MM.1S (cell line): ENCODE measurements around the gene TTLL9.

Experiments
- EZH2 ChIP-seq: fragments of 300-600 bp; sonication (generic); optimal IDR thresholded peaks from 2 replicates; pipeline ENCODE3; 2017; ENCODE audit warnings: low read depth, mild to moderate bottlenecking, antibody characterized with exemption, low read length, mixed read lengths
- TF ChIP-seq, protein P1 (sequence below): fragments of 300-600 bp; sonication (generic); IDR thresholded peaks from 2 replicates; pipeline ENCODE4 v1.5.1; 2016; ENCODE audit warnings: antibody characterized with exemption, low read length, mixed read lengths

DNA sequence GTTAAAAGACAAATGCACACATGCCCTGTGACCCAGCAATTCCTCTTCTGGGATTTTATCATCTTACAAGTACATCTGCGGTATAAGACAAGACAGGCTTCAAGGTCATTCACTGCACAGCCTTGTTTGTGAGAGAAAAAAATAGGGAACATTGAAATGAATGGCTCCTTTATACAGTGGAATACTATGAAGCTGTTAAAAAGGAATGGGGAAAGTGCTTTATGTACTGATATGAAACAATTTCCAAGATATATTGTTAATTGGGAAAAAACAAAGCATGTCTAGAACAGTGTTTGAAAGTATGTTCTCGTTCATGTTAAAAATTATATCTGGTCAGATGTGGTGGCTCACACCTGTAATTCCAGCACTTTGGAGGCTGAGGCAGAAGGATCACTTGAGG is 56.1 kb downstream of the TTLL9 start:
- TF ChIP-seq, protein P1, sequence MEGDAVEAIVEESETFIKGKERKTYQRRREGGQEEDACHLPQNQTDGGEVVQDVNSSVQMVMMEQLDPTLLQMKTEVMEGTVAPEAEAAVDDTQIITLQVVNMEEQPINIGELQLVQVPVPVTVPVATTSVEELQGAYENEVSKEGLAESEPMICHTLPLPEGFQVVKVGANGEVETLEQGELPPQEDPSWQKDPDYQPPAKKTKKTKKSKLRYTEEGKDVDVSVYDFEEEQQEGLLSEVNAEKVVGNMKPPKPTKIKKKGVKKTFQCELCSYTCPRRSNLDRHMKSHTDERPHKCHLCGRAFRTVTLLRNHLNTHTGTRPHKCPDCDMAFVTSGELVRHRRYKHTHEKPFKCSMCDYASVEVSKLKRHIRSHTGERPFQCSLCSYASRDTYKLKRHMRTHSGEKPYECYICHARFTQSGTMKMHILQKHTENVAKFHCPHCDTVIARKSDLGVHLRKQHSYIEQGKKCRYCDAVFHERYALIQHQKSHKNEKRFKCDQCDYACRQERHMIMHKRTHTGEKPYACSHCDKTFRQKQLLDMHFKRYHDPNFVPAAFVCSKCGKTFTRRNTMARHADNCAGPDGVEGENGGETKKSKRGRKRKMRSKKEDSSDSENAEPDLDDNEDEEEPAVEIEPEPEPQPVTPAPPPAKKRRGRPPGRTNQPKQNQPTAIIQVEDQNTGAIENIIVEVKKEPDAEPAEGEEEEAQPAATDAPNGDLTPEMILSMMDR: no peak
- no peak for TF ChIP-seq EZH2
